GM23248 (cell line): ENCODE measurements around the gene ANKRD36.
"Not testable (repeated sequence)": the region's sequence is repeated elsewhere in the genome, so short reads cannot be mapped to it uniquely, and the experiment has no call there.

Source experiments
- EZH2 ChIP-seq: fragments of 200-600 bp; sonication (generic); IDR thresholded peaks from 2 replicates; pipeline ENCODE4 v1.6.1; 2018; ENCODE audit warnings: antibody characterized with exemption, mild to moderate bottlenecking; ENCODE audit not compliant: insufficient read depth, poor library complexity, severe bottlenecking
- EZH2phosphoT487 ChIP-seq: fragments of 200-600 bp; sonication (generic); IDR thresholded peaks from 2 replicates; pipeline ENCODE4 v1.6.1; 2018; ENCODE audit warnings: antibody characterized with exemption, moderate library complexity, mild to moderate bottlenecking, low read depth; ENCODE audit not compliant: insufficient read depth

- not testable (repeated sequence) for TF ChIP-seq EZH2, EZH2phosphoT487
These were observed 24.2 kb upstream of the ANKRD36 start for GRCh38 chr2:97088706-97089105.
